ENCODE measurements around the gene MEIS2.
"Not testable (repeated sequence)": the region's sequence is repeated elsewhere in the genome, so short reads cannot be mapped to it uniquely, and the experiment has no call there.

MEIS2 gene

DNA sequence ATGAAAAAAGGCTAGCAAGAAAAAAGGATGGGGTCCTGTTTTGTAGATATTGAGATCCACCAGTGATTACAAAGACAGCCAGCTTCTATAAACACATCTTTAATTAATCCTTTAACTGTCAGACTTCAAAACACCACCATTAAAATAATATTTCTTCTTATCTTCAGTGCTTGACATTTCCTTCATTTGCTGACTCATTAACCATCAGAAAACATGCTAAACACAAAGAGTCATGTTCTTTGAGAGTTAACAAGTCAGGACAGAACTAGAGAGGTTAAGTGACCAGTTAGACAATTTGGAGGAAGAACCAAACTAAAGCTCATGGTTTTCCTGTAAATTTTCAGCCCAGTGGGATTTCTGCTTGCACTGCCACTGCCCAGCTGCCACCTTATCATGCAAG is 111.4 kb downstream of the MEIS2 start:
- TF ChIP-seq, protein P1, sequence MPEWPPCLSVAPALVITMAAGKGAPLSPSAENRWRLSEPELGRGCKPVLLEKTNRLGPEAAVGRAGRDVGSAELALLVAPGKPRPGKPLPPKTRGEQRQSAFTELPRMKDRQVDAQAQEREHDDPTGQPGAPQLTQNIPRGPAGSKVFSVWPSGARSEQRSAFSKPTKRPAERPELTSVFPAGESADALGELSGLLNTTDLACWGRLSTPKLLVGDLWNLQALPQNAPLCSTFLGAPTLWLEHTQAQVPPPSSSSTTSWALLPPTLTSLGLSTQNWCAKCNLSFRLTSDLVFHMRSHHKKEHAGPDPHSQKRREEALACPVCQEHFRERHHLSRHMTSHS (tag by site-specific recombination; IDR thresholded peaks at IDR 0.05) = no peak
- TF ChIP-seq ZNF560 (tag by site-specific recombination; IDR thresholded peaks at IDR 0.05; ENCODE audit: borderline replicate concordance) (no peak), ZNF2 (tag by site-specific recombination; IDR thresholded peaks at IDR 0.05) (no peak), ZFP69B (tag by site-specific recombination; IDR thresholded peaks at IDR 0.05) (no peak), OVOL3 (tag by site-specific recombination; IDR thresholded peaks at IDR 0.05) (no peak), ZNF670 (tag by site-specific recombination; IDR thresholded peaks at IDR 0.05; ENCODE audit: low read depth) (no peak), SP2 (tag by site-specific recombination; IDR thresholded peaks at IDR 0.05) (no peak), YY2 (tag by site-specific recombination; IDR thresholded peaks at IDR 0.05) (no peak), ZNF350 (tag by site-specific recombination; IDR thresholded peaks at IDR 0.05) (no peak), ZNF248 (tag by site-specific recombination; IDR thresholded peaks at IDR 0.05) (no peak), IKZF3 (tag by site-specific recombination; IDR thresholded peaks at IDR 0.05) (no peak), KLF9 (tag by site-specific recombination; IDR thresholded peaks at IDR 0.05; ENCODE audit: low read depth) (no peak), ZBTB8A (tag by site-specific recombination; IDR thresholded peaks at IDR 0.05) (no peak), FEZF1 (tag by site-specific recombination; IDR thresholded peaks at IDR 0.05) (no peak), ZNF514 (tag by site-specific recombination; IDR thresholded peaks at IDR 0.05) (no peak)
- TF ChIP-seq, protein P2, sequence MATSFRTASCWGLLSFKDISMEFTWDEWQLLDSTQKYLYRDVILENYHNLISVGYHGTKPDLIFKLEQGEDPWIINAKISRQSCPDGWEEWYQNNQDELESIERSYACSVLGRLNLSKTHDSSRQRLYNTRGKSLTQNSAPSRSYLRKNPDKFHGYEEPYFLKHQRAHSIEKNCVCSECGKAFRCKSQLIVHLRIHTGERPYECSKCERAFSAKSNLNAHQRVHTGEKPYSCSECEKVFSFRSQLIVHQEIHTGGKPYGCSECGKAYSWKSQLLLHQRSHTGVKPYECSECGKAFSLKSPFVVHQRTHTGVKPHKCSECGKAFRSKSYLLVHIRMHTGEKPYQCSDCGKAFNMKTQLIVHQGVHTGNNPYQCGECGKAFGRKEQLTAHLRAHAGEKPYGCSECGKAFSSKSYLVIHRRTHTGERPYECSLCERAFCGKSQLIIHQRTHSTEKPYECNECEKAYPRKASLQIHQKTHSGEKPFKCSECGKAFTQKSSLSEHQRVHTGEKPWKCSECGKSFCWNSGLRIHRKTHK (tag by site-specific recombination; IDR thresholded peaks at IDR 0.05) = no peak
- Histone ChIP-seq H3K27ac (ENCODE audit: extremely low read depth, low read depth, low read length) (no peak overlapping the region), H3K9me3 (ENCODE audit: control insufficient read depth, insufficient read depth, low read depth, low read length) (no peaks in the 10 kb centered on the region), H3K36me3 (ENCODE audit: control insufficient read depth in 2 of 2, insufficient read depth in 1 of 2, low read length in 2 of 2) (no peaks in the 10 kb centered on the region), H3K4me3 (ENCODE audit: low read depth, low read length) (no peak overlapping the region), H3K4me1 (ENCODE audit: control insufficient read depth, insufficient read depth, low read length) (no peaks in the 10 kb centered on the region)
- ChIA-PET POLR2A (no interaction called here), CTCF (no interaction called here)

DNA sequence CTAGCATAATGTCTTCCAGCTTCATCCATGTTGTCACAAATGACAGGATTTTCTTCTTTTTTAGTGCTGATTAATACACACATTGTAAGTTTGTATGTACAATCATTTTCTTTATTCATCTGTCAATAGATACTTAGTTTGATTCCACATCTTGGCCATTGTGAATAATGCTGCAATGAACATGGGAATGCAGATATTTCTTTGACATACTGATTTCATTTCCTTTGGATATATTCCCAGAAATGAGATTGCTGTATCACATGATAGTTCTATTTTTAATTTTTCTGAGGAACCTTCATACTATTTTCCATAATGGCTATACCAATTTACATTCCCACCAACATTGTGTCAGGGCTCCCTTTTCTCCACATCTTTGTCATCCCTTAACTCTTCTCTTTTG is 117.9 kb downstream of the MEIS2 start:
- POLR2A ChIA-PET = no interaction called here
- CTCF ChIA-PET = no interaction called here

DNA sequence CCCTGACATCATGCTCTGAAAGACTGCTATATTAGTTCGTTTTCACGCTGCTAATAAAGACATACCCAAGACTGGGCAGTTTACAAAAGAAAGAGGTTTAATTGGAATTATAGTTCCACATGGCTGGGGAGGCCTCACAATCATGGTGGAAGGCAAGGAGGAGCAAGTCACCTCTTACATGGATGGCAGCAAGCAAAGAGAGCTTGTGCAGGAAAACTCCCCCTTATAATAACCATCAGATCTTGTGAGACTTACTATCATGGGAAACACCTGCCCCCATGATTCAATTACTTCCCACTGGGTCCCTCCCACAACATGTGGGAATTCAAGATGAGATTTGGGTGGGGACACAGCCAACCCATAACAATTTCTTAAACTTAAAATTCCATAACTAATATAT is 120.1 kb downstream of the MEIS2 start:
- H3K27ac ChIP-seq (ENCODE audit: extremely low read depth, low read depth, low read length); H3K4me3 ChIP-seq (ENCODE audit: low read depth, low read length); H3K36me3 ChIP-seq (ENCODE audit: control insufficient read depth in 2 of 2, insufficient read depth in 1 of 2, low read length in 2 of 2); H3K9me3 ChIP-seq (ENCODE audit: control insufficient read depth, insufficient read depth, low read depth, low read length); POLR2A ChIA-PET; H3K4me1 ChIP-seq (ENCODE audit: control insufficient read depth, insufficient read depth, low read length); CTCF ChIA-PET: not testable (repeated sequence)

More for the DNA sequence above, 117.9 kb downstream of the MEIS2 start:
- TF ChIP-seq ZNF266 (tag by site-specific recombination; IDR thresholded peaks at IDR 0.05; ENCODE audit: low read depth) = no peak
- TF ChIP-seq SALL2 (tag by site-specific recombination; IDR thresholded peaks at IDR 0.05; ENCODE audit: borderline replicate concordance) = no peak
- no peak for TF ChIP-seq ZSCAN30 (tag by site-specific recombination; IDR thresholded peaks at IDR 0.05)
- TF ChIP-seq ZNF837 (tag by site-specific recombination; IDR thresholded peaks at IDR 0.05) = no peak
- TF ChIP-seq EGR2 (tag by site-specific recombination; IDR thresholded peaks at IDR 0.05; ENCODE audit: low read depth) = no peak
- TF ChIP-seq ZNF202 (tag by site-specific recombination; IDR thresholded peaks at IDR 0.05; ENCODE audit: borderline replicate concordance) = no peak
- TF ChIP-seq, protein P3, sequence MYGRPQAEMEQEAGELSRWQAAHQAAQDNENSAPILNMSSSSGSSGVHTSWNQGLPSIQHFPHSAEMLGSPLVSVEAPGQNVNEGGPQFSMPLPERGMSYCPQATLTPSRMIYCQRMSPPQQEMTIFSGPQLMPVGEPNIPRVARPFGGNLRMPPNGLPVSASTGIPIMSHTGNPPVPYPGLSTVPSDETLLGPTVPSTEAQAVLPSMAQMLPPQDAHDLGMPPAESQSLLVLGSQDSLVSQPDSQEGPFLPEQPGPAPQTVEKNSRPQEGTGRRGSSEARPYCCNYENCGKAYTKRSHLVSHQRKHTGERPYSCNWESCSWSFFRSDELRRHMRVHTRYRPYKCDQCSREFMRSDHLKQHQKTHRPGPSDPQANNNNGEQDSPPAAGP (tag by site-specific recombination; IDR thresholded peaks at IDR 0.05) = no peak
- TF ChIP-seq ZNF23 (tag by site-specific recombination; IDR thresholded peaks at IDR 0.05; ENCODE audit: borderline replicate concordance) = no peak
- TF ChIP-seq ZNF121 (tag by site-specific recombination; IDR thresholded peaks at IDR 0.05) = no peak
- TF ChIP-seq ZNF660 (tag by site-specific recombination; IDR thresholded peaks at IDR 0.05) = no peak
- no peak for TF ChIP-seq ZNF239 (tag by site-specific recombination; IDR thresholded peaks at IDR 0.05)
- TF ChIP-seq, protein P4, sequence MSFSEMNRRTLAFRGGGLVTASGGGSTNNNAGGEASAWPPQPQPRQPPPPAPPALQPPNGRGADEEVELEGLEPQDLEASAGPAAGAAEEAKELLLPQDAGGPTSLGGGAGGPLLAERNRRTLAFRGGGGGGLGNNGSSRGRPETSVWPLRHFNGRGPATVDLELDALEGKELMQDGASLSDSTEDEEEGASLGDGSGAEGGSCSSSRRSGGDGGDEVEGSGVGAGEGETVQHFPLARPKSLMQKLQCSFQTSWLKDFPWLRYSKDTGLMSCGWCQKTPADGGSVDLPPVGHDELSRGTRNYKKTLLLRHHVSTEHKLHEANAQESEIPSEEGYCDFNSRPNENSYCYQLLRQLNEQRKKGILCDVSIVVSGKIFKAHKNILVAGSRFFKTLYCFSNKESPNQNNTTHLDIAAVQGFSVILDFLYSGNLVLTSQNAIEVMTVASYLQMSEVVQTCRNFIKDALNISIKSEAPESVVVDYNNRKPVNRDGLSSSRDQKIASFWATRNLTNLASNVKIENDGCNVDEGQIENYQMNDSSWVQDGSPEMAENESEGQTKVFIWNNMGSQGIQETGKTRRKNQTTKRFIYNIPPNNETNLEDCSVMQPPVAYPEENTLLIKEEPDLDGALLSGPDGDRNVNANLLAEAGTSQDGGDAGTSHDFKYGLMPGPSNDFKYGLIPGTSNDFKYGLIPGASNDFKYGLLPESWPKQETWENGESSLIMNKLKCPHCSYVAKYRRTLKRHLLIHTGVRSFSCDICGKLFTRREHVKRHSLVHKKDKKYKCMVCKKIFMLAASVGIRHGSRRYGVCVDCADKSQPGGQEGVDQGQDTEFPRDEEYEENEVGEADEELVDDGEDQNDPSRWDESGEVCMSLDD (tag by site-specific recombination; IDR thresholded peaks at IDR 0.05) = no peak
- TF ChIP-seq, protein P5, sequence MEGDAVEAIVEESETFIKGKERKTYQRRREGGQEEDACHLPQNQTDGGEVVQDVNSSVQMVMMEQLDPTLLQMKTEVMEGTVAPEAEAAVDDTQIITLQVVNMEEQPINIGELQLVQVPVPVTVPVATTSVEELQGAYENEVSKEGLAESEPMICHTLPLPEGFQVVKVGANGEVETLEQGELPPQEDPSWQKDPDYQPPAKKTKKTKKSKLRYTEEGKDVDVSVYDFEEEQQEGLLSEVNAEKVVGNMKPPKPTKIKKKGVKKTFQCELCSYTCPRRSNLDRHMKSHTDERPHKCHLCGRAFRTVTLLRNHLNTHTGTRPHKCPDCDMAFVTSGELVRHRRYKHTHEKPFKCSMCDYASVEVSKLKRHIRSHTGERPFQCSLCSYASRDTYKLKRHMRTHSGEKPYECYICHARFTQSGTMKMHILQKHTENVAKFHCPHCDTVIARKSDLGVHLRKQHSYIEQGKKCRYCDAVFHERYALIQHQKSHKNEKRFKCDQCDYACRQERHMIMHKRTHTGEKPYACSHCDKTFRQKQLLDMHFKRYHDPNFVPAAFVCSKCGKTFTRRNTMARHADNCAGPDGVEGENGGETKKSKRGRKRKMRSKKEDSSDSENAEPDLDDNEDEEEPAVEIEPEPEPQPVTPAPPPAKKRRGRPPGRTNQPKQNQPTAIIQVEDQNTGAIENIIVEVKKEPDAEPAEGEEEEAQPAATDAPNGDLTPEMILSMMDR (tag by site-specific recombination; IDR thresholded peaks at IDR 0.05) = no peak
- no peak overlapping the region for H3K4me3 ChIP-seq (ENCODE audit: low read depth, low read length)
- H3K9me3 ChIP-seq (ENCODE audit: control insufficient read depth, insufficient read depth, low read depth, low read length) = no peaks in the 10 kb centered on the region
- no peak overlapping the region for H3K27ac ChIP-seq (ENCODE audit: extremely low read depth, low read depth, low read length)
- H3K36me3 ChIP-seq (ENCODE audit: control insufficient read depth in 2 of 2, insufficient read depth in 1 of 2, low read length in 2 of 2) = no peaks in the 10 kb centered on the region
- H3K4me1 ChIP-seq (ENCODE audit: control insufficient read depth, insufficient read depth, low read length) = peaks cover 3% of the 10 kb centered on the region; the same call in 1 of the 2 replicates

Data from HEK293 (cell line).